ENCODE results near the gene LRRTM4. TPM values are rescaled to one million over a fixed set of nuclear protein-coding genes. Genes with fewer than 3 reads are reported as not detected.
"Not testable (repeated sequence)": the region's sequence is repeated elsewhere in the genome, so short reads cannot be mapped to it uniquely, and the experiment has no call there.

The LRRTM4 gene
- total RNA-seq, 1 donor from 2014 or later: not detected

DNA sequence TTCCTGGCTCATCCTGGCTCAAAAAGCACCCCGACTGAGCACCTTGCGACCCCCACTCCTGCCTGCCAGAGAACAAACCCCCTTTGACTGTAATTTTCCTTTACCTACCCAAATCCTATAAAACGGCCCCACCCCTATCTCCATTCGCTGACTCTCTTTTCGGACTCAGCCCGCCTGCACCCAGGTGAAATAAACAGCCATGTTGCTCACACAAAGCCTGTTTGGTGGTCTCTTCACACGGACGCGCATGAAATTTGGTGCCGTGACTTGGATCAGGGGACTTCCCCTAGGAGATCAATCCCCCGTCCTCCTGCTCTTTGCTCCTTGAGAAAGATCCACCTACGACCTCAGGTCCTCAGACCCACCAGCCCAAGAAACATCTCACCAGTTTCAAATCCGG, 433.8 kb downstream of the LRRTM4 start:
- intact Hi-C loops (cut with micrococcal nuclease): not testable (repeated sequence)

DNA sequence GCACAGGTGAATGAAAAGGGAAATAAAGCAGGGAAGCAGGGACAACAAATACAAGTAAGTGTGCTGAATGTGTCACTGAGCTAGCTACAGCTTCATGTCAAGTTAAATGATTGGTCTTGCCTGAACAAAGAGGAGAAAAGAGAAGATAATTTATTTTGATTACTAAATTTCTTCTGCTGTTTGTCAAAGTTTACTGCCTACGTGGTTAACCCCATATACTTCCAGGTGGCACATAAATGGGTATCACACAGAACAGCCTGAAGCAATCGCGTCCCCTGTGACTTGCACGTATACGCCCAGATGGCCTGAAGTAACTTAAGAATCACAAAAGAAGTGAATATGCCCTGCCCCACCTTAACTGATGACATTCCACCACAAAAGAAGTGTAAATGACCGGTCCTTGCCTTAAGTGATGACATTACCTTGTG, 434.2 kb downstream of the LRRTM4 start:
- intact Hi-C loops (cut with micrococcal nuclease): no loop called here

DNA sequence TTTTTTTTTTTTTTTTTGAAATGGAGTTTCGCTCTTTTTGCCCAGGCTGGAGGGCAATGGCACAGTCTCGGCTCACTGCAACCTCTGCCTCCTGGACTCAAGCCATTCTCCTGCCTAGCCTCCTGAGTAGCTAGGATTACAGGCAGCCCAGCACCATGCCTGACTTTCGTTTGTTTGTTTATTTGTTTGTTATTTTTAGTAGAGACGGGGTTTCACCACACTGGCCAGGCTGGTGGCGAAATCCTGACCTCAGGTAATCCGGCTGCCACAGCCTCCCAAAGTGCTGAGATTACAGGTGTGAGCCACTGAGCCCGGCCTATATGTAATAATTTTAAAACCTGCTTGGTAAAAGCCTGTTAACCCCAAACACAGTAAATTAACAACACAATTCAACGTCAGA, 435.7 kb downstream of the LRRTM4 start:
- intact Hi-C loops (cut with micrococcal nuclease): no loop called here

GRCh38 chr2:77086051-77086450, 436.1 kb downstream of the LRRTM4 start:
- intact Hi-C loops (cut with micrococcal nuclease): no loop called here

- intact Hi-C loops (cut with micrococcal nuclease): no loop called here
Measured at GRCh38 chr2:77085561-77085960, 436.6 kb downstream of the LRRTM4 start.

- intact Hi-C loops (cut with micrococcal nuclease): no loop called here
Measured at GRCh38 chr2:77081597-77081996, 440.6 kb downstream of the LRRTM4 start.

- intact Hi-C loops (cut with micrococcal nuclease): no loop called here
Measured at GRCh38 chr2:77064324-77064723, 457.9 kb downstream of the LRRTM4 start.

- intact Hi-C loops (cut with micrococcal nuclease): no loop called here
Measured at GRCh38 chr2:77054938-77055337, 467.2 kb downstream of the LRRTM4 start.

- intact Hi-C loops (cut with micrococcal nuclease): no loop called here
Measured at GRCh38 chr2:77046339-77046738, 475.8 kb downstream of the LRRTM4 start.

DNA sequence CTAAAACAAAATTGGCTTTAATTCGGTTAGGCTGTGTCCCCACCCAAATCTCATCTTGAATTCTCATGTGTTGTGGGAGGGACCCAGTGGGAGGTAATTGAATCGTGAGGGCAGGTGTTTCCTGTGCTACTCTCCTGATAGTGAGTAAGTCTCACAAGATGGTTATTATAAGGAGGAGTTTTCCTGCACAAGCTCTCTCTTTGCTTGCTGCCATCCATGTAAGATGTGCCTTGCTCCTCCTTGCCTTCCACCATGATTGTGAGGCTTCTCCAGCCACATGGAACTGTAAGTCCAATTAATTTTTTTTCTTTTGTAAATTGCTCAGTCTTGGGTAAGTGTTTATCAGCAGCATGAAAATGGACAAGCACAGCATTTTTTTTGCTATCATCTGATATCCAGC, 476.7 kb downstream of the LRRTM4 start:
- intact Hi-C loops (cut with micrococcal nuclease): not testable (repeated sequence)

- intact Hi-C loops (cut with micrococcal nuclease): no loop called here
Measured at GRCh38 chr2:77034445-77034844, 487.7 kb downstream of the LRRTM4 start.

DNA sequence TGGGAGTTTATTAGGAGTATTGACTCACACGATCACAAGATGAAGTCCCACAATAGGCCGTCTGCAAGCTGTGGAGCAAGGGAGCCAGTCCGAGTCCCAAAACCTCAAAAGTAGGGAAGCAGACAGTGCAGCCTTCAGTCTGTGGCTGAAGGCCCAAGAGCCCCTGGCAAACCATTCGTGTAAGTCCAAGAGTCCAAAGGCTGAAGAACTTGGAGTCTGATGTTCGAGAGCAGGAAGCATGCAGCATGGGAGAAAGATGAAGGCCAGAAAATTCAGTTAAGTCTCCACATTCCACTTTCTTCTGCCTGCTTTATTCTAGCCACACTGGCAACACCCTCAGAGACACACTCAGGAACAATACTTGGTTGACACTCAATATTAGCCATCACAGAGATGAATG, 492.9 kb downstream of the LRRTM4 start:
- intact Hi-C loops (cut with micrococcal nuclease): not testable (repeated sequence)

- intact Hi-C loops (cut with micrococcal nuclease): no loop called here
Measured at GRCh38 chr2:77028032-77028600, 494.1 kb downstream of the LRRTM4 start.

DNA sequence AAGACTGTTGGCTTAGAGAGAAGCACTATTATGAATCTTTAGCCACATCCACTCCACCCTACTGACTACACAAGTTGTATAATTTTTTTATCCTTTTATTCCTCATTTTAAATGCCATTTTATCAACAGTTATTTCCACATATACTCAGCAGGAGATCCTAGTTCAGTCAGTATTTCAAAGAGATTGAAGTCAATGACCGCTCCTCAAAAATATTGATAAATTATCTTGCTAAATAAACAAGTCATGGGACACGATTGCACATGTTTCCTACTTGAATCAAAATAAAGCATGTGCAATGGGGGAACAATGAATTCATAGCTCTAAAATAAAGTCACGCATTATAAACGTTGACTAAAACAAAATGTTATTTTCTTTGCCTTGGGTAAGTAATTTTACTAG, 496.5 kb downstream of the LRRTM4 start:
- intact Hi-C loops (cut with micrococcal nuclease): no loop called here

GRCh38 chr2:77021161-77021560, 501.0 kb downstream of the LRRTM4 start:
- intact Hi-C loops (cut with micrococcal nuclease): no loop called here

DNA sequence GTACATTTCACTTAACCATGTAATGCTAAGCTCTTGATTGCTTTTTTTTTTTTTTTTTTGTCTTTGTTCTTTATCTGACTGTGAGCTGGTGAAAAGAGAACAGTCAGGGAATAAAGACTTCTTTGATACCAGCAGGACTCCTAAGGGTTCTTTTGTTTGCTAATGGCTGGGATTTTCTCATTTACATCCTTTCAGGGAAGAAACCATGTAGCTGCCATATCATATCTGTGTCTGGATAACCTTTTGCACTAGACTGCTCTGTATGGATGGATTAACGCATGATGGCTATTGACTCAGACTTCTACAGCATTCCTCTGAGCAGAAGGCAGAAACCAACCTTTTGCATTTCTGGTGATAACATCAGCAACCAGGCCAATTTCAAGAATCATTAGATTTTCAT, 504.0 kb downstream of the LRRTM4 start:
- intact Hi-C loops (cut with micrococcal nuclease): no loop called here

DNA sequence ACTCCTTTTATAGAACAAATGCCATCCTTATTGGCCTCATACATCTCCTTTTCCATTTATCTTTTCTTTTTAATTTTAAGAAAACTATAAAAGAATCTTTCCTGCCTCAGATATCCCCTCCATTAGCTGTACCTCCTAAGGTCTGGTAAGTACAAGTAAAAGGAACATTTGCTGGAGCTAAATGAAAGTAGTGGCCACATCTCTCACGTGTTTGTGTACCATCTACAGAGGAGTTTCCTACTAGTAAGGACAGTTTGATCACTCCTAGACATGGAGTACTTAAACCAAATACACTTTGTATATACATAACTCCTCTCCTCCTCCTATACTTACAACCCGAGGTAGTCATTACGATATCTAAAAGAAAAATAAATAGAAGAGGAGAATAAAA, 504.8 kb downstream of the LRRTM4 start:
- intact Hi-C loops (cut with micrococcal nuclease): no loop called here

DNA sequence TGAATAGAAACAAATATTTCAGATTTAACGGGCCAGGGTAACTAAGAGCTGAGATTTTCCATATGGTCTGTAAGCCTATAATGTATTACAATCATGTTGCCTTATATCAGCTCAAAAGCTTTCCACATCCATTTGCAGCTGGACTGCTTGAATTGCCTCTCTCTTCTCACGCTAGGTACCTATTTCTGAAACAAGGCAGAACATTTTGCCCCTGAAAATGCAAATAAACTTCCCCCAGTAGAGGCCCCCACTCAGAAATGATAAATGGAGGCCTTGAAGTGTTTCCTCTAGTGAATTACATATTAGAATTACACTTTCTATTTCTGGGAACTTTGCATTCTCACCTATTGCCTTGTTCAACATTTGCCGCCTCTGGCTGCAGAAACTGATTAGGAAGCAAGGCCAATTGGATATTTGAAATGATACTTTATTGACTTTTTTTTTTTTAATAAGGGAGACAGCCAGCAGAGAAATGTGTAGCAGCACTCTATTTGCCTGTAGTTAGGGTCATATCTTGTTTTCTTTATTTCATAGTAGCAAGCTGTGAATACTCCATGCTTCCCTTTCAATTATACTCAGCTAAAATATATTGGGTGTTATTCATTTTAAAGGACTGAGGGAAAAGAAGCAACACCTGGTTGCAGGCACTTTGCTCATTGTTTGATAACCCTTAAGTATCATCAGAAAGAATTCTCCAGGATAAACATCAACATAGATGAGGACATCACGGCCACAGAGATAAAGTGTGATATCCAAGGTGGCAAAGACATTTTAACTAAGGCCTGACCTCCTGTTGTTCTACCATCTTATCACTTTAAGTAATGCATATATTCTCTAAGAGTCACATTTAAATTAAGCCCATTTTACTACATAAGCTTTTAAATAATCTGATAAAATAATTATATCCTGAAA, 505.5 kb downstream of the LRRTM4 start:
- intact Hi-C loops (cut with micrococcal nuclease): no loop called here

GRCh38 chr2:77013953-77014352, 508.2 kb downstream of the LRRTM4 start:
- intact Hi-C loops (cut with micrococcal nuclease): no loop called here

- intact Hi-C loops (cut with micrococcal nuclease): no loop called here
Measured at GRCh38 chr2:77013457-77013856, 508.7 kb downstream of the LRRTM4 start.

GRCh38 chr2:77009307-77009706, 512.9 kb downstream of the LRRTM4 start:
- intact Hi-C loops (cut with micrococcal nuclease): no loop called here

GRCh38 chr2:77008853-77009252, 513.3 kb downstream of the LRRTM4 start:
- intact Hi-C loops (cut with micrococcal nuclease): no loop called here

DNA sequence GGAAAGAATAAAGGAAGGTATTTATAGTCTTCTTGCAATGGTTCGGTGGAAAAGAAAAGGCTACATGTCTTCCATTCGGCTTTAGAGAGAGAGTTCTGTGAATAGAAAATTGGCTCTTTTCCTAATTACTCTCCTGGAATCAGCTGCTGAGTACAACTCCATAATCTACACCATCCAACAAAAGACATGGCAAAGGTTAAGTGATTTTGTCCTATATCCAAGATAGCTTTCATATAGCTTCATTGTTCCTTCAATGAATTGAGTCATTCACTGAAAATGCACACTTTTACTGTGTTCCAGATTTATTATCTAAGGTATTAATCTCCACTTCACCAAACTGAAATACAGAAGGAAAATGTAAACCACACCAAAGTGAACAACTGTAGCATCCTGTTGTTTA, 514.5 kb downstream of the LRRTM4 start:
- intact Hi-C loops (cut with micrococcal nuclease): no loop called here

Data from T-helper 2 cell treated with Interferon-gamma antibody and Interleukin-4, amounts not matched to agents 100 ng/mL and 5 ng/mL, for 36 hours (primary cell).